Suprapubic skin (tissue), 3 donors: Measurements from ENCODE around the gene RAPGEF5.

Experiments used
- CTCF ChIP-seq, 2 donors: fragments of 200-600 bp in 1 of 2; fragments of 450-650 bp in 1 of 2; sonication (generic) in 1 of 2; IDR thresholded peaks; one replicate each; pipeline ENCODE4 v1.5.1; 2016 to 2019; ENCODE audit warnings: antibody characterized with exemption in 2 of 2, mild to moderate bottlenecking in 1 of 2, moderate library complexity in 1 of 2
- EP300 ChIP-seq: sonication (generic); formaldehyde crosslinking; IDR thresholded peaks from one replicate; pipeline ENCODE4 v1.6.1; 2017; ENCODE audit warnings: antibody characterized with exemption

- TF ChIP-seq EP300 (no peak), CTCF (IDR thresholded peaks at IDR 0.05) (no peak)
These were observed 169.1 kb downstream of the RAPGEF5 start for GRCh38 chr7:22187691-22188348.
